GM12872 (cell line): Measurements from ENCODE around the gene IL17RB.

Source experiments
- TF ChIP-seq, protein P1 (sequence below): IDR thresholded peaks from 3 replicates; pipeline ENCODE4 v1.5.1; 2011; ENCODE audit warnings: low read depth, mild to moderate bottlenecking, low read length, moderate library complexity; ENCODE audit not compliant: insufficient read depth

IL17RB gene

DNA sequence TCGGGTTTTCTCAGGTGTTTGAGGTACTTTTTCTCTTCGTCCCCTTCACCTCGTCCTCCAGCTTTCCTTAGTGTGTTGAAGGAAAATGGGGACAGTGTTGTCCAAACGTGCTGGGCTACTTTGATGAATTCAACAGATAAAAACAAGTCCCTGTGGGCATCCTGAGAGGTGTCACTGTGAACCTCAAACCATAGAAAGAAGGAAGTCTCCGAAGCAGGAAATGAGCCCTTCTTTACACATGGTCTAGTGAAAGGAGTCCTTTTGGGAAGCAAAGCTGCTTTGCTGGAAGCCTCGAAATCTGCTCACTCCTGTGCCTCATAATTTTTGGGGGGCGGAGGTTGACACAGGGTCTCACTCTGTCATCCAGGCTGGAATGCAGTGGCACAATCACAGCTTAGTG is 10.6 kb downstream of the IL17RB start:
- TF ChIP-seq, protein P1, sequence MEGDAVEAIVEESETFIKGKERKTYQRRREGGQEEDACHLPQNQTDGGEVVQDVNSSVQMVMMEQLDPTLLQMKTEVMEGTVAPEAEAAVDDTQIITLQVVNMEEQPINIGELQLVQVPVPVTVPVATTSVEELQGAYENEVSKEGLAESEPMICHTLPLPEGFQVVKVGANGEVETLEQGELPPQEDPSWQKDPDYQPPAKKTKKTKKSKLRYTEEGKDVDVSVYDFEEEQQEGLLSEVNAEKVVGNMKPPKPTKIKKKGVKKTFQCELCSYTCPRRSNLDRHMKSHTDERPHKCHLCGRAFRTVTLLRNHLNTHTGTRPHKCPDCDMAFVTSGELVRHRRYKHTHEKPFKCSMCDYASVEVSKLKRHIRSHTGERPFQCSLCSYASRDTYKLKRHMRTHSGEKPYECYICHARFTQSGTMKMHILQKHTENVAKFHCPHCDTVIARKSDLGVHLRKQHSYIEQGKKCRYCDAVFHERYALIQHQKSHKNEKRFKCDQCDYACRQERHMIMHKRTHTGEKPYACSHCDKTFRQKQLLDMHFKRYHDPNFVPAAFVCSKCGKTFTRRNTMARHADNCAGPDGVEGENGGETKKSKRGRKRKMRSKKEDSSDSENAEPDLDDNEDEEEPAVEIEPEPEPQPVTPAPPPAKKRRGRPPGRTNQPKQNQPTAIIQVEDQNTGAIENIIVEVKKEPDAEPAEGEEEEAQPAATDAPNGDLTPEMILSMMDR: no peak

DNA sequence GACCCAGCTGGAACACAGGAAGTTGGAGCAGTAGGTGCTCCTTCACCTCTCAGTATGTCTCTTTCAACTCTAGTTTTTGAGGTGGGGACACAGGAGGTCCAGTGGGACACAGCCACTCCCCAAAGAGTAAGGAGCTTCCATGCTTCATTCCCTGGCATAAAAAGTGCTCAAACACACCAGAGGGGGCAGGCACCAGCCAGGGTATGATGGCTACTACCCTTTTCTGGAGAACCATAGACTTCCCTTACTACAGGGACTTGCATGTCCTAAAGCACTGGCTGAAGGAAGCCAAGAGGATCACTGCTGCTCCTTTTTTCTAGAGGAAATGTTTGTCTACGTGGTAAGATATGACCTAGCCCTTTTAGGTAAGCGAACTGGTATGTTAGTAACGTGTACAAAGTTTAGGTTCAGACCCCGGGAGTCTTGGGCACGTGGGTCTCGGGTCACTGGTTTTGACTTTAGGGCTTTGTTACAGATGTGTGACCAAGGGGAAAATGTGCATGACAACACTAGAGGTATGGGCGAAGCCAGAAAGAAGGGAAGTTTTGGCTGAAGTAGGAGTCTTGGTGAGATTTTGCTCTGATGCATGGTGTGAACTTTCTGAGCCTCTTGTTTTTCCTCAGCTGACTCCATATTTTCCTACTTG is 11.9 kb downstream of the IL17RB start:
- TF ChIP-seq, protein P1: no peak

DNA sequence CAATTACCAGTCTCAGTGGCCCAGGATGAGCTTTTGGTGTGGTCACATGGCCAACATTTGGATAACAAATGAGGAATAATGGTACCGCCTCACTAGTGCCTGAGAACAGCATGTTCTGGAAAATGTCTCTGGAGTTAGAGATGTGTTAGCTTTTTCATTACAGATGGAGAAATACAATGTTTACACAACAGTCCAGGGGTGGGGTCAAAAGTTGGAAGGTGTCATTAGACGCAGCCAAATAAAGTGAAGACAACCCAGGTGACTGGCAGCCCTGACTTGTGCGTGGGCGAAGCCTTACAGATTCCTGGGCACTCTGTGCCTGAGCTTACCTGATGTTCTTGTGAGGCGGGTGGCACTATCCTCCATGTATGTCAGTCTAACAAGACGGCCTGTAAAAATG is 12.8 kb downstream of the IL17RB start:
- TF ChIP-seq, protein P1: no peak

DNA sequence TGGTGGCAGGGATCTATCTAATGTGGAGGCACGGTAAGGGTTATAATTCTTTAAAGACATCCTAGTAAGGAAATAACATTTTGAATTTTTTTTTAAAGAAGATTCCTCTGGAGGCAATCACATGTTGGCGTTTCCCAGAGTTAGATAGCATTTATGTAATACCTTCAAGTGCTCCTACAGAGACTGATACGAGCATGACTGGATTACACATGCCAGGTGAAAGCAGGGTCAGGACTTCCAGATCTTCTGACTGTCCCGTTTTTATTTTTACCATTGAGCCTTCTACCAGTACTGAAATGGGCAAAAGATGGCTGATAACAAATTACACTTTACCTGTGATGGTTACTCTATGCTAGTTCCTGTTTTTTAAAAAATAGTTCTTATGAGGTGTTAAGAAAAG is 13.8 kb downstream of the IL17RB start:
- TF ChIP-seq, protein P1: no peak

DNA sequence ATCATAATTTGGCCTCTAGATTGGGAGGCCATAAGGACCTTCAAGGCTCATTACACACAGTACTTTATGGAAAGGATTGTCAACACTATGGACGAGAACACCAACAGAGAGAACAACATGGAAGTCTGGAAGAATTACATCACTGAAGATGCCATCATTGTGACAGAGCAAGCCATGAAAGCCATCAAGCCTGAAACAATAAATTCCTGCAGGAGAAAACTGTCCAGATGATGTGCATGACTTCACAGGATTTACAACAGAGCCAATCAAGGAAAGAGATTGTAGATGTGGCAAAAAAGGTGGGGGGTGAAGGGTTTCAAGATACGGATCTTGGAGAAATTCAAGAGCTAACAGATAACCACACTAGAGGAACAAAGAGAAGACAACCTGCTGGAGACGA is 15.9 kb downstream of the IL17RB start:
- TF ChIP-seq, protein P1: no peak

DNA sequence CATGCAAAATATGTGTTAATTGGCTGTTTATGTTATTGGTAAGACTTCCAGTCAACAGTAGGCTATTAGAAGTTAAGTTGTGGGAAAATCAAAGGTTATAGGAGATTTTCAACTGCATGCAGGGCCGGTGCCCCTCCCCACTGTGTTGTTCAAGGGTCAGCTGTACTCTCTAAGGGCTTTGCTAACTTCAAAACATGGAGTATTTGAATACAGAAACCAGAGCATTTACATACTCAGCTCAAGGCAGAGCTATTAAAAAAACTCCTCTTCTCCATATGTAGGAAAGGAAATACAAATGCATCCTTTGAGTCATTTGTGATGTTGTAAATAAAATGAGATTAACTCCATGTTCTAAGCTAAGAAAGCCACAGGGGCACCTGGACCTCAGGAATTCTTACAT is 16.8 kb downstream of the IL17RB start:
- TF ChIP-seq, protein P1: no peak

DNA sequence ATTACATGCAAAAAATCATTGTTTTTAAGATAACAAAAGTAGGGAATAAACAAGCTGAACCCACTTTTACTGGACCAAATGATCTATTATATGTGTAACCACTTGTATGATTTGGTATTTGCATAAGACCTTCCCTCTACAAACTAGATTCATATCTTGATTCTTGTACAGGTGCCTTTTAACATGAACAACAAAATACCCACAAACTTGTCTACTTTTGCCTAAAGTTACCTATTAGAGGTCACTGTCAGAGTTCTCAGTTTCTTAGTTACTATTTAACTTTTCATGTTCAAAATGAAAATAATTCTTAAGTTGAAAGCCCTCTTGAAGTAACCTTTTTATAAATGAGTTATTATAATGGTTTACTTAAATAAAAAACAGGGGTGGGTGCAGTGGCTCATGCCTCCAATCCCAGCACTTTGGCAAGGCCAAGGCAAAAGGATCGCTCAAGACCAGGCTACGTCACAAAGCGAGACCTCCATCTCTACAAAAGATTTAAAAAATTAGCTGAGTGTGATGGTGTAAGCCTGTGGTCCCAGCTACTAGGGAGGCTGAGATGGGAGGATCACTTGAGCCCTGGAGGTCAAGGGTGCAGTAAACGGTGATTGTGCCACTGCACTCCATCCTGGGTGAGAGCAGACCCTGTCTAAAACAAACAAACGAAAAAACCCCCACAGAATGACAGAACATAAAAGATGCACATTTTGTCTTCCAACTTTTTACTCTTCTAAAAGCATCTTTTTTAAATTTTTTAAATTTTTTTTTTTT is 19.5 kb downstream of the IL17RB start:
- TF ChIP-seq, protein P1: no peak
